Measurements from ENCODE around the gene KCP. TPM values are rescaled to one million over a fixed set of nuclear protein-coding genes. Genes with fewer than 3 reads are reported as not detected.
A peak's percentile ranks its signal among the peaks of the same experiment; 100 is the strongest.

KCP gene
- total RNA-seq, 4 donors from 2014 or later: 0.47 to 1.5 (median 0.87) TPM

DNA sequence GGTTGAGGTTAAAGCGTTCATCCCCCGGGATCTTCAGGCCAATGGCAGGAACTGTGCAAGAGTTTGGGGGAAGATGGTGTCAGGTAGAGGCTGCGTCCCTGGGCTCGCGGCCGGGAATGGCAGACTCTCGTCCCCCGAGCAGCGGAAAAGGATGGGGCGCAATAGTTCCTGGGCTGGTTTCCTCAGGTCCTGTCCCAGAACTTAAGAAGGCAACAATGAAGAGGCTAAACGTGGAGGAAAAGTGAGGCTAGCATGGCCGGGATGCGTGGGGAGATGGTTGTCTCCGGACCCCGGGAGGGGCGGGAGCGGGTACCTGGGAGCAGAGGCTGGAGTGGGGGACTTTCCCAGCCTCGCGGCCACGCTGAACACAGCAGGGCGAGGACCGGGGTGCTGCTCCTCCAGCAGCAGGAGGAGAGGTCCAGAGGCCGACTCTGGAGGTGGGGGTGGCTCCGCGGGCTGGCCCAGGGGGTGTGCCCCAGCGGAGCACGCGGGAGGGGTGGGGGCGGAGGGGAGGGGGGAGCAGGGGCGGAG, 28.1 kb upstream of the KCP start:
- H3K27ac ChIP-seq: peak overlapping the region; percentile 66 to 83 (median 73)
- peaks cover 0 to 55% (median 0%) of the 10 kb centered on the region in 4 donors for H3K27me3 ChIP-seq

DNA sequence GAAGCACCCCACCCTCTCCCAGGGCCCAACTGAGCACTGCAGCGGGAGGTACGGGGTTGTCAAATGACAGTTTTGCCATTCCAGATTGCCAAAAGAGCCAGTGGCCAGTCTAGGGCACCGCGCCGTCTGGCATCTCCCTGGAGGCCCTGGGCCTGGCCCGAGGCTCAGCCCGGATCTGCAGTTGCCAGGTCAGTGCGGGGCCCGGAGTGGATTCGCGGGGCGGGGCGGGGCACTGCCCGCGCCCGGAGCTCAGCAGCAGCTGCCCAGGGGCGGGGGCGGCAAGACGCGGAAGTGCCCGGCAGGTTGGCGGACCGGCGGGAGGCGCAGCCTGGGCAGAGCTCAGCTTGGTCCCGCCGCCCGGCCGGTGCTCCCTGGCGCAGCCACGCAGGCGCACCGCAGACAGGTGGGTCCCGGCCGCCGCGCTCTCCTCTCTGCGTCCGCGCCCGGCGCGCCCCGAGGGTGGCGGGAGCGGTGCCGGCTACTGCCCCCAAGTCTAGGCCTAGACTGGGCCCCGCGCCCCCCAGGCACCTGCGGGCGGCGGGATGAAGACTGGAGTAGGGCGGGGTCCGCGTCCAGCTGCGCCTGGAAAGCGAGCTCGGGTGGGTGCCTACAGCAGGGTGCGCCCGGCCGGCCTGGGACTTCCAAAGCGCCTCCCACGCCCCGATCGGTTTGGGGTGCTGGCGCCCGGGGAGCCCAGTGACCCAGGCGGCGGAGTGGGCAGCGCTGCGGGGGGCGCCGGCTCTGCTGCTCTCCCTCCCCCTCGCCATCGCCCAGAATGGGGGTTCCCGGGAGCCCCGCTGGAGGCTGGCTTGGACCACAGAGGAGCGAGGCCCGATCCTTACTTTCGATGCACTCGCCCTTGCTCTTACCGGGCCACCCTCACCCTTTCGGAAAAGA, 27.4 kb upstream of the KCP start, which contains the start of gene IRF5:
IRF5 (plus strand) TSS at position 281 of the 897 bp plus-strand sequence. CDS start 4,155 bp downstream, outside the sequence.
- no peak for DNase-seq

More for the DNA sequence above, 28.1 kb upstream of the KCP start:
- TF ChIP-seq, protein P1, sequence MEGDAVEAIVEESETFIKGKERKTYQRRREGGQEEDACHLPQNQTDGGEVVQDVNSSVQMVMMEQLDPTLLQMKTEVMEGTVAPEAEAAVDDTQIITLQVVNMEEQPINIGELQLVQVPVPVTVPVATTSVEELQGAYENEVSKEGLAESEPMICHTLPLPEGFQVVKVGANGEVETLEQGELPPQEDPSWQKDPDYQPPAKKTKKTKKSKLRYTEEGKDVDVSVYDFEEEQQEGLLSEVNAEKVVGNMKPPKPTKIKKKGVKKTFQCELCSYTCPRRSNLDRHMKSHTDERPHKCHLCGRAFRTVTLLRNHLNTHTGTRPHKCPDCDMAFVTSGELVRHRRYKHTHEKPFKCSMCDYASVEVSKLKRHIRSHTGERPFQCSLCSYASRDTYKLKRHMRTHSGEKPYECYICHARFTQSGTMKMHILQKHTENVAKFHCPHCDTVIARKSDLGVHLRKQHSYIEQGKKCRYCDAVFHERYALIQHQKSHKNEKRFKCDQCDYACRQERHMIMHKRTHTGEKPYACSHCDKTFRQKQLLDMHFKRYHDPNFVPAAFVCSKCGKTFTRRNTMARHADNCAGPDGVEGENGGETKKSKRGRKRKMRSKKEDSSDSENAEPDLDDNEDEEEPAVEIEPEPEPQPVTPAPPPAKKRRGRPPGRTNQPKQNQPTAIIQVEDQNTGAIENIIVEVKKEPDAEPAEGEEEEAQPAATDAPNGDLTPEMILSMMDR (IDR thresholded peaks at IDR 0.05): no peak
- peak in 2 of 4 donors; percentile 9 to 19 for TF ChIP-seq POLR2A (IDR thresholded peaks at IDR 0.05)
- 0% methylated on average over 4 to 7 of the region's 30 CpGs for whole genome bisulfite sequencing, 2 donors
- Histone ChIP-seq H3K4me3 (peak overlapping the region; percentile 57 to 88 (median 64)), H3K9me3 (no peaks in the 10 kb centered on the region), H3K36me3 (peaks cover 0 to 5% (median 0%) of the 10 kb centered on the region in 3 donors), H3K4me1 (peaks cover 4 to 44% (median 7%) of the 10 kb centered on the region in 3 donors)
- intact Hi-C loops (cut with DNase I): no loop called here
- no peak for DNase-seq

DNA sequence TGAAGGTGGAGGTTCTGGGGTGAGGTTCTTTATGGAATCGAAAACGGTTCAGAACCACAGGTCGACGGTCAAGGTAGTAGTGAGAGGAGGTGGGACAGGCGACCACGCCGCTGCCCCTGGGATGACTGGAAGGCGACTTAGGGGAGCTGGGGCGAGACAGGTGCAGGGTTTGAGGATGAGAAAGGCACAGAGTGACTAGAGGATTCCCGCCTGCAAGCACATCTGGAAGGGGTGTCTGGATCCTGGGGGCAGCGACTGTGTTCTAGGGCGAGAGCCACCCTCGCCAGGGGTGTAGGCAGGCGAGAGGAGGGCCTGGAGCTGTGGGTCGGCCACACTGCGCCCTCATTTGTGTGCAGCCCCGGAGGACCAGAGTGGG, 26.8 kb upstream of the KCP start:
- TF ChIP-seq, protein P1 (IDR thresholded peaks at IDR 0.05): no peak
- no peak for TF ChIP-seq POLR2A (IDR thresholded peaks at IDR 0.05)
- H3K27ac ChIP-seq: peak overlapping the region in 3 of 4 donors; percentile 68 to 83 (median 78)
- H3K9me3 ChIP-seq: no peaks in the 10 kb centered on the region
- intact Hi-C loops (cut with DNase I): no loop called here
- H3K4me1 ChIP-seq: peaks cover 4 to 53% (median 7%) of the 10 kb centered on the region in 3 donors
- 59 to 66% methylated on average over 13 to 15 of the region's 17 CpGs for WGBS, 2 donors
- H3K4me3 ChIP-seq: peak overlapping the region in 3 of 4 donors; percentile 57 to 88 (median 67)
- H3K36me3 ChIP-seq: peaks cover 0 to 4% (median 0%) of the 10 kb centered on the region in 3 donors
- H3K27me3 ChIP-seq: peaks cover 0 to 55% (median 0%) of the 10 kb centered on the region in 4 donors
- DNase-seq: no peak

More for the DNA sequence above, 27.4 kb upstream of the KCP start, which contains the start of gene IRF5:
- Histone ChIP-seq H3K27ac (peak within 1 kb of the TSS; percentile 66 to 83 (median 73)), H3K9me3 (no peaks in the 10 kb centered on the region), H3K36me3 (peaks cover 0 to 5% (median 0%) of the 10 kb centered on the region in 3 donors), H3K4me3 (peak within 1 kb of the TSS; percentile 57 to 88 (median 64)), H3K27me3 (peaks cover 0 to 55% (median 0%) of the 10 kb centered on the region in 4 donors), H3K4me1 (peaks cover 4 to 51% (median 7%) of the 10 kb centered on the region in 3 donors)
- peak in 2 of 4 donors; percentile 30 to 54 for TF ChIP-seq POLR2A (IDR thresholded peaks at IDR 0.05)
- TF ChIP-seq, protein P1 (IDR thresholded peaks at IDR 0.05): no peak
- intact Hi-C loops (cut with DNase I): no loop called here
- WGBS, 2 donors: 0% methylated on average over 1 of the region's 83 CpGs; no CpG with 5 or more reads in 1 of the 2 donors

DNA sequence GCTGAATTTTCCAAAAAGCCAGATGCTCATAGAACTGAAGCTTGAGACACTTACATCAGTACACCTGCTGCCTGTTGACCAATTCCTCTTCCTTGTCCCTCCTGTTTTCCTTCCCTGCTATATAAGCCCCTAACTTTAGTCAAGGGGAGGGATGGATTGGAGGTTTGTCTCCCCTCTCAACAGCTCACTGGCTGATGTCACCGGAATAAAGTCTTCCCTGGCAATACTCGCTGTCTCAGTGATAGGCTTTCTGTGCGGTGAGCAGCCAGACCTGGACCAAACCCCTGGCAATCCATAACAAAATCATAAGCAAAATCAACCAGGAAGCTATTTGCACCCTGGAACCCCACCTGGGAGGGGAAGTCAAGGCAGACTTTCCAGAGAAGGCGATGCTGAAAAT, 26.3 kb upstream of the KCP start:
- TF ChIP-seq, protein P1 (IDR thresholded peaks at IDR 0.05): no peak
- no peak for TF ChIP-seq POLR2A (IDR thresholded peaks at IDR 0.05)
- WGBS, 2 donors: 81 to 100% methylated on average over 1 to 4 of the region's 4 CpGs
- H3K9me3 ChIP-seq: no peaks in the 10 kb centered on the region
- H3K27ac ChIP-seq: no peak overlapping the region
- DNase-seq: no peak
- H3K27me3 ChIP-seq: peaks cover 0 to 55% (median 0%) of the 10 kb centered on the region in 4 donors
- no peaks in the 10 kb centered on the region for H3K36me3 ChIP-seq
- intact Hi-C loops (cut with DNase I): no loop called here
- H3K4me3 ChIP-seq: no peak overlapping the region
- peaks cover 4 to 53% (median 7%) of the 10 kb centered on the region in 3 donors for H3K4me1 ChIP-seq

Measured in esophagus squamous epithelium (tissue), 5 donors.